ENCODE measurements around the gene HS2ST1.
"Not testable (repeated sequence)": the region's sequence is repeated elsewhere in the genome, so short reads cannot be mapped to it uniquely, and the experiment has no call there.

HS2ST1 gene

DNA sequence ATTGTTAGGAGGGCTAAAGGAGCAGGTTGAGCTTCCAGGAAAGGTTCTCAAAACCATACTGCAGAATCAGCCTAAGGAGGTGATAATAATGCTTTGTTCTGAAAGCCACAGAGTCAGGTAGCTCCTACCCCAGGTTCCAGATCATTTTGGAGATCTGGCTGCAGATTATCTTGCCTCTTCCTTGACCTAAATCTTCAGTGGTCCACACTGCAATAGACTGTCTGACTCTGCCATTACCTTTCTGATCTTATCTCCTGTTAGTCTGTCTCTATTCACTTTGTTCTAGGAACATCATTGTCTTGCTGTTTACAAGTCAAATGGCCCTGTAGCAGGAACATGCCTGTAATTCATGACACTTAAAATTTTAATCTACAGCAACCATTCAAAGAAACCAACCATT, 73.0 kb downstream of the HS2ST1 start:
- TF ChIP-seq Cebpa-rat (IDR thresholded peaks at IDR 0.05): no peak
- peaks cover 0 to 14% (median 9%) of the 10 kb centered on the region in 11 experiments; a peak in 11 of 22 replicates for H3K9me3 ChIP-seq (replicated peaks in 1 of 11)
- no peaks in the 10 kb centered on the region for H3K4me1 ChIP-seq
- no peaks in the 10 kb centered on the region for H3K27me3 ChIP-seq
- H3K27ac ChIP-seq: no peak overlapping the region
- H3K4me3 ChIP-seq: no peak overlapping the region
- no peak overlapping the region for H3K4me2 ChIP-seq
- peaks cover 3 to 67% (median 25%) of the 10 kb centered on the region in 11 experiments; a peak in 20 of 22 replicates for H3K36me3 ChIP-seq
- peaks cover 0 to 68% (median 12%) of the 10 kb centered on the region in 11 experiments; a peak in 9 of 22 replicates for H4K20me1 ChIP-seq
- no peak overlapping the region for H3K9ac ChIP-seq

- TF ChIP-seq Cebpa-rat (IDR thresholded peaks at IDR 0.05): no peak
- Histone ChIP-seq H4K20me1 (peaks cover 0 to 78% (median 13%) of the 10 kb centered on the region in 11 experiments; a peak in 10 of 22 replicates), H3K4me3 (no peak overlapping the region), H3K4me2 (no peak overlapping the region), H3K36me3 (peaks cover 5 to 72% (median 25%) of the 10 kb centered on the region in 11 experiments; a peak in 18 of 22 replicates), H3K4me1 (no peaks in the 10 kb centered on the region), H3K9ac (no peak overlapping the region), H3K27ac (no peak overlapping the region), H3K27me3 (no peaks in the 10 kb centered on the region), H3K9me3 (replicated peaks in 1 of 11) (0 out of 22 replicates have a peak, but pooled peaks cover 0 to 5% (median 0%) of the 10 kb centered on the region in 11 experiments)
Observed at GRCh38 chr1:86988835-86989234, 74.4 kb downstream of the HS2ST1 start.

DNA sequence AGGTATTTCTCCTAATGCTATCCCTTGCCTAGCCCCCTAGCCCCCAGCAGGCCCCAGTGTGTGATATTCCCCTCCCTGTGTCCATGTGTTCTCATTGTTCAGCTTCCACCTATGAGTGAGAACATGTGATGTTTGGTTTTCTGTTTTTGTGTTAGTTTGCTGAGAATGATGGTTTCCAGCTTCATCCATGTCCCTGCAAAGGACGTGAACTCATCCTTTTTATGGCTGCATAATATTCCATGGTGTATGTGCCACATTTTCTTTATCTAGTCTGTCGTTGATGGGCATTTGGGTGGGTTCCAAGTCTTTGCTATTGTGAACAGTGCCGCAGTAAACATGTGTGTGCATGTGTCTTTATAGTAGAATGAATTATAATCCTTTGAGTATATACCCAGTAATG, 75.3 kb downstream of the HS2ST1 start:
- H3K9me3 ChIP-seq (replicated peaks in 1 of 11); H3K27ac ChIP-seq; H3K4me1 ChIP-seq; H3K27me3 ChIP-seq; H3K9ac ChIP-seq; H3K4me3 ChIP-seq; H3K4me2 ChIP-seq: not testable (repeated sequence)
- Histone ChIP-seq H4K20me1 (peaks cover 0 to 78% (median 15%) of the 10 kb centered on the region in 11 experiments; a peak in 10 of 22 replicates), H3K36me3 (peaks cover 5 to 73% (median 25%) of the 10 kb centered on the region in 11 experiments; a peak in 18 of 22 replicates)

DNA sequence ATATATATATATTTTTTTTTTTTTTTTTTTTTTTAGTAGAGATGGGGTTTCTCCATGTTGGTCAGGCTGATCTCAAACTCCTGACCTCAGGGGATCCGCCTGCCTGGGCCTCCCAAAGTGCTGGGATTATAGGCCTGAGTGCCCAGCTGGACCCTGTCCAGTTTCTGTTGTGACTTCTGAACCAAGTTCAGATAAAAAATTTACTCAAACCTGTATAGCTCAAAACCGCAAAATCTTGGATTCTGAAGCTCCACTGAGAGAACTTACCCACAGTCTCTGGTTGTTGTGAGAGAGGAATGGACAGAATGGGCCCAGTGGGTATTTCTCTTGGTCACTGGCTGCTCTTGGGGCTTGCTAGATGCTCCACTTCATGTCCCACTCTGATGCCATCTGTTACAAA, 76.4 kb downstream of the HS2ST1 start:
- H3K27me3 ChIP-seq: no peaks in the 10 kb centered on the region
- H3K4me3 ChIP-seq: no peak overlapping the region
- no peak overlapping the region for H3K9ac ChIP-seq
- no peak overlapping the region for H3K4me2 ChIP-seq
- H3K4me1 ChIP-seq: no peaks in the 10 kb centered on the region
- H3K36me3 ChIP-seq: peaks cover 5 to 76% (median 25%) of the 10 kb centered on the region in 11 experiments; a peak in 18 of 22 replicates
- peaks cover 0 to 86% (median 15%) of the 10 kb centered on the region in 11 experiments; a peak in 10 of 22 replicates for H4K20me1 ChIP-seq
- TF ChIP-seq Cebpa-rat (IDR thresholded peaks at IDR 0.05): no peak
- H3K27ac ChIP-seq: no peak overlapping the region
- H3K9me3 ChIP-seq (replicated peaks in 1 of 11): 0 out of 22 replicates have a peak, but pooled peaks cover 0 to 5% (median 0%) of the 10 kb centered on the region in 11 experiments

GRCh38 chr1:86991549-86992186, 77.2 kb downstream of the HS2ST1 start:
- no peak overlapping the region for H3K9ac ChIP-seq
- no peak overlapping the region for H3K4me3 ChIP-seq
- H3K27me3 ChIP-seq: no peaks in the 10 kb centered on the region
- no peak for TF ChIP-seq Cebpa-rat (IDR thresholded peaks at IDR 0.05)
- peaks cover 5 to 77% (median 25%) of the 10 kb centered on the region in 11 experiments; a peak in 18 of 22 replicates for H3K36me3 ChIP-seq
- H3K4me1 ChIP-seq: no peaks in the 10 kb centered on the region
- H3K4me2 ChIP-seq: no peak overlapping the region
- H3K27ac ChIP-seq: no peak overlapping the region
- peaks cover 0 to 88% (median 15%) of the 10 kb centered on the region in 11 experiments; a peak in 10 of 22 replicates for H4K20me1 ChIP-seq
- H3K9me3 ChIP-seq (replicated peaks in 1 of 11): 0 out of 22 replicates have a peak, but pooled peaks cover 0 to 5% (median 0%) of the 10 kb centered on the region in 11 experiments

DNA sequence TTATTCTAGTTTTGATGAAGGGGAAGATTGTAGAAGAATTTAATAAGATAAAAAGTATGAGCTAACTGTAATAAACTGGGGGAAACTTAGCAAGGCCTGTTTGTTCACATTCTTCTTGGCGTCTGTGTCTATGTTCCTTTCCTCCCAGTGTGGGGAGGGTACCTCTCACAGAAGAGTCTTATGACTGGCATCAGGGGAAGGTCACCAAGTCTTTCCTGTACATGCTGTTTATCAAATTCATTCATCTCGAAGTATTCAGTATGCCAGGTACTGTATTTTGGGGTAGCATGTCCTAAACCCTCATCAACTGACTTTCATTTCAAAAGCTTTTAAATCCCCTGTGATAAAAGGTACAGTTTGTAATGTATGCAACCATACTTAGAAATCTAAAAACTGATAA, 78.4 kb downstream of the HS2ST1 start:
- Histone ChIP-seq H3K4me3 (no peak overlapping the region), H3K36me3 (peaks cover 5 to 74% (median 21%) of the 10 kb centered on the region in 11 experiments; a peak in 18 of 22 replicates), H3K9ac (no peak overlapping the region), H4K20me1 (peaks cover 0 to 88% (median 15%) of the 10 kb centered on the region in 11 experiments; a peak in 9 of 22 replicates), H3K27ac (no peak overlapping the region), H3K27me3 (no peaks in the 10 kb centered on the region), H3K9me3 (replicated peaks in 1 of 11) (0 out of 22 replicates have a peak, but pooled peaks cover 0 to 5% (median 0%) of the 10 kb centered on the region in 11 experiments), H3K4me1 (no peaks in the 10 kb centered on the region), H3K4me2 (no peak overlapping the region)
- TF ChIP-seq Cebpa-rat (IDR thresholded peaks at IDR 0.05): no peak

GRCh38 chr1:86993269-86993985, 79.0 kb downstream of the HS2ST1 start:
- no peak overlapping the region for H3K4me3 ChIP-seq
- peaks cover 0 to 88% (median 15%) of the 10 kb centered on the region in 11 experiments; a peak in 7 of 22 replicates for H4K20me1 ChIP-seq
- H3K27ac ChIP-seq: no peak overlapping the region
- 0 out of 22 replicates have a peak, but pooled peaks cover 0 to 5% (median 0%) of the 10 kb centered on the region in 11 experiments for H3K9me3 ChIP-seq (replicated peaks in 1 of 11)
- H3K4me2 ChIP-seq: no peak overlapping the region
- H3K27me3 ChIP-seq: no peaks in the 10 kb centered on the region
- H3K36me3 ChIP-seq: peaks cover 5 to 74% (median 21%) of the 10 kb centered on the region in 11 experiments; a peak in 18 of 22 replicates
- no peak overlapping the region for H3K9ac ChIP-seq
- H3K4me1 ChIP-seq: no peaks in the 10 kb centered on the region
- no peak for TF ChIP-seq Cebpa-rat (IDR thresholded peaks at IDR 0.05)

- Histone ChIP-seq H3K27me3 (no peaks in the 10 kb centered on the region), H3K4me2 (no peak overlapping the region), H4K20me1 (peaks cover 0 to 88% (median 15%) of the 10 kb centered on the region in 11 experiments; a peak in 7 of 22 replicates), H3K27ac (no peak overlapping the region), H3K9ac (no peak overlapping the region), H3K4me1 (no peaks in the 10 kb centered on the region), H3K4me3 (no peak overlapping the region), H3K9me3 (replicated peaks in 1 of 11) (peaks cover 0 to 5% (median 0%) of the 10 kb centered on the region in 11 experiments; a peak in 2 of 22 replicates), H3K36me3 (peaks cover 9 to 74% (median 18%) of the 10 kb centered on the region in 11 experiments; a peak in 20 of 22 replicates)
- TF ChIP-seq Cebpa-rat (IDR thresholded peaks at IDR 0.05): no peak
Observed at GRCh38 chr1:86994061-86994460, 79.6 kb downstream of the HS2ST1 start.

DNA sequence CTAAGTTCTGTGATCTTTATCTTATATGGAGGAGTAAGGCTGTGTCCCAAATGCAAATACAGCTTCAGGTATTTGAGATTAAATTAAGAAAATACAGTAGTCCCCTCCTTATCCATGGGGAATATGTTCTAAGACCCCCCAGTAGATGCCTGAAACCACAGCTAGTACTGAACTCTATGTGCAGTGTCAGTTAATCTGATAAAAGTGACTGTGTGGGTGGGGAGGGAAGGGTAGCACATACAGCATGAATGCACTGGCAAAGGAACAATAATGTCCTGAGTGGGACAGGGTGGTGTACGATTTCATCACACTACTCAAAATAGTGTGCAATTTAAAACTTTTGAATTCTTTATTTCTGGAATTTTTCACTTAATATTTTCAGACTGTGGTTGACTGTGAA, 83.1 kb downstream of the HS2ST1 start:
- Histone ChIP-seq H3K4me1 (no peaks in the 10 kb centered on the region), H3K36me3 (peaks cover 10 to 76% (median 21%) of the 10 kb centered on the region in 11 experiments; a peak in 17 of 22 replicates), H3K9ac (no peak overlapping the region), H4K20me1 (peaks cover 0 to 97% (median 15%) of the 10 kb centered on the region in 11 experiments; a peak in 7 of 22 replicates), H3K9me3 (replicated peaks in 1 of 11) (peaks cover 0 to 25% (median 13%) of the 10 kb centered on the region in 11 experiments; a peak in 14 of 22 replicates), H3K4me3 (no peak overlapping the region), H3K4me2 (no peak overlapping the region), H3K27ac (no peak overlapping the region), H3K27me3 (no peaks in the 10 kb centered on the region)
- TF ChIP-seq Cebpa-rat (IDR thresholded peaks at IDR 0.05): no peak
